ENCODE results near the gene TGFBR1.

GRCh38 chr9:99142275-99142674 lies 37.4 kb downstream of the TGFBR1 start:
- TF ChIP-seq CTCF (tag by site-specific recombination; IDR thresholded peaks at IDR 0.05) (no peak), YY1 (tag by site-specific recombination; IDR thresholded peaks at IDR 0.05) (no peak), HOXC10 (CRISPR knock-in tag; IDR thresholded peaks at IDR 0.05) (no peak), TCF7L2 (IDR thresholded peaks at IDR 0.05; ENCODE audit: borderline replicate concordance, low read depth, low read length) (no peak)
- TF ChIP-seq, protein P1, sequence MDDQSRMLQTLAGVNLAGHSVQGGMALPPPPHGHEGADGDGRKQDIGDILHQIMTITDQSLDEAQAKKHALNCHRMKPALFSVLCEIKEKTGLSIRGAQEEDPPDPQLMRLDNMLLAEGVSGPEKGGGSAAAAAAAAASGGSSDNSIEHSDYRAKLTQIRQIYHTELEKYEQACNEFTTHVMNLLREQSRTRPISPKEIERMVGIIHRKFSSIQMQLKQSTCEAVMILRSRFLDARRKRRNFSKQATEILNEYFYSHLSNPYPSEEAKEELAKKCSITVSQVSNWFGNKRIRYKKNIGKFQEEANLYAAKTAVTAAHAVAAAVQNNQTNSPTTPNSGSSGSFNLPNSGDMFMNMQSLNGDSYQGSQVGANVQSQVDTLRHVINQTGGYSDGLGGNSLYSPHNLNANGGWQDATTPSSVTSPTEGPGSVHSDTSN (CRISPR knock-in tag; IDR thresholded peaks at IDR 0.05) = no peak
- TF ChIP-seq, protein P2, sequence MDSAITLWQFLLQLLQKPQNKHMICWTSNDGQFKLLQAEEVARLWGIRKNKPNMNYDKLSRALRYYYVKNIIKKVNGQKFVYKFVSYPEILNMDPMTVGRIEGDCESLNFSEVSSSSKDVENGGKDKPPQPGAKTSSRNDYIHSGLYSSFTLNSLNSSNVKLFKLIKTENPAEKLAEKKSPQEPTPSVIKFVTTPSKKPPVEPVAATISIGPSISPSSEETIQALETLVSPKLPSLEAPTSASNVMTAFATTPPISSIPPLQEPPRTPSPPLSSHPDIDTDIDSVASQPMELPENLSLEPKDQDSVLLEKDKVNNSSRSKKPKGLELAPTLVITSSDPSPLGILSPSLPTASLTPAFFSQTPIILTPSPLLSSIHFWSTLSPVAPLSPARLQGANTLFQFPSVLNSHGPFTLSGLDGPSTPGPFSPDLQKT (IDR thresholded peaks at IDR 0.05; ENCODE audit: borderline replicate concordance, low read depth, low read length) = no peak

All from HEK293 (cell line).